HG03135 (cell line): ENCODE measurements around the gene LYPD3.
A peak's percentile ranks its signal among the peaks of the same experiment; 100 is the strongest.
"Not testable (repeated sequence)": the region's sequence is repeated elsewhere in the genome, so short reads cannot be mapped to it uniquely, and the experiment has no call there.

ENCODE experiments used
- ATAC-seq: cut with Tn5 transposase; IDR thresholded peaks from one replicate; pipeline ENCODE4 v1.9.1; 2021; ENCODE audit warnings: mild to moderate bottlenecking, moderate library complexity; ENCODE audit not compliant: unreplicated experiment

The LYPD3 gene

DNA sequence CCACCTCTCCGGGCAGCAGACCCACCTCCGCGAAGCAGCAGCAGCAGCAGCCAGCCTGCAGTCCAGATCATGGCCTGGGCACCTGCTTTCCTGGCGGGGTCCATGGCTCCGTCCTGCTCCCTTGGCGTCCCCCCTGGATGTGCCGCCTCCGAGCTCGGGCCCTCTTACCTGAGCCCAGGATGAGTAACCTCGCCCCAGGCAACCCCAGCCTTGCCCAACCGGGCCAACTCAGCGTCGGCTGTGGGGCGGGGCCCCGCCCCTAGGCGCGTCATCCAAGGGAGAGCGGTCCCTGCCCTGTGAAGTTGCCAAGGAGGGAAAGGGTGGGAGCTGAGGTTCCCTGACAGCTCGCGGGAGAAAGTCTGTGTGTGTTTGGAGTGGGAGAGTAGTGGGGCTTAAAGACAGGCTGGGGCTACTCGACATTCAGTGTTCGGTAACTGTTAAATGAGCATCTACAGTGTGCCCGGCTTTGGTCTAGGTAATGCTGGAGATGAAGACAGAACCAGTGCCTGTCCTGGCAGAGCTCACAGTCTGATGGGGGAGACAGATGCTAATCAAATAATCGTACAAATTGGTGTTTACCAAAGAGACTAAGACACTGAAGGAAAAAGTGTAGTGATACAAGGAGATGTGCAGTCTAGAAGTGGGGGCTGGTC lies at the start of gene LYPD3:
TSS of gene LYPD3 (minus strand) at position 141 of the 653 bp plus-strand sequence. CDS start at position 104, 37 bp downstream.
- ATAC-seq, result no peak

DNA sequence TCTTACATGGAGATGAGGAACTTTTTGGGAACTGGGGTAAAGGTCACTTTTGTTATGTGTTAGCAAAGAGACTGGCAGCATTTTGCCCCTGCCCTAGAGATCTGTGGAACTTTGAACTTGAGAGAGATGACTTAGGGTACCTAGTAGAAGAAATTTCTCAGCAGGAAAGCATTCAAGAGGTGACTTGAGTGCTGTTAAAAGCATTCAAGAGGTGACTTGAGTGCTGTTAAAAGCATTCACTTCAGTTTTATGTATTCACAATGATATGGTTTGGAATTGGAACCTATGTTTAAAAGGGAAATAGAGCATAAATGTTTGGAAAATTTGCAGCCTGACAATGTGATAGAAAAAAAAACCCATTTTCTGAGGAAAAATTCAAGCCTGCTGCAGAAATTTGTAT lies 47.0 kb upstream of the LYPD3 start:
- ATAC-seq, result not testable (repeated sequence)

DNA sequence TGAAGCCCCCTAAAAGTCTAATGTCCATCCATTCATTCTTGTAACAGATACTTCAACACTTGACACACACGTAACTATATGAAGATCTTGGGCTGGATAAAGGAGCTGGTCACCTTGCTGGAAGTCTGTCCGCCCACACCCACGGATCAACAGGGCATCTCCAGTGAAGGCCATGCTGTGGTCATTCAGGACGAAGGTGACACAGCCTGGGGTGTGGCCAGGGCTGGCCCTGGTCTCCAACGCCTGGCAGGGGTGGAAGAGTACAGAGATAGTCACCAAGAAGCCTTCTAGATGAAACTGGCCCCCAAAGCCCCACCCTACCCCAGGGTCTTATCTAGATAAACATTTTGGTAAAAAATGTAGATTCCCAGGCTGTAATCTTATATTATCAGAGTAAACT lies 45.9 kb upstream of the LYPD3 start:
- ATAC-seq, result no peak

DNA sequence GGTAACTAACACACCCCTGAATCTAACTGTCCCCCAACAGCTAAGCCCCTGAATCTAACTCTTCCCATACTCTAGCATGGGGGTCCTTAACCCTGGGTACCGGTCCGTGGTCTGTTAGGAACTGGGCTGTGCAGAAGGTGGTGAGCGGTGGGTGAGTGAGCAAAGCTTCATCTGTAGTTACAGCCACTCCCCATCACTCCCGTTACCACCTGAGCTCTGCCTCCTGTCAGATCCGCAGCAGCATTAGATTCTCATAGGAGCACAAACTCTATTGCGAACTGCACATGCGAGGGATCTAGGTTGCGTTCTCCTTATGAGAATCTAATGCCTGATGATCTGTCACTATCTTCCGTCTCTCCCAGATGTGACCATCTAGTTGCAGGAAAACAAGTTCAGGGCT lies 45.3 kb upstream of the LYPD3 start:
- no peak for ATAC-seq

DNA sequence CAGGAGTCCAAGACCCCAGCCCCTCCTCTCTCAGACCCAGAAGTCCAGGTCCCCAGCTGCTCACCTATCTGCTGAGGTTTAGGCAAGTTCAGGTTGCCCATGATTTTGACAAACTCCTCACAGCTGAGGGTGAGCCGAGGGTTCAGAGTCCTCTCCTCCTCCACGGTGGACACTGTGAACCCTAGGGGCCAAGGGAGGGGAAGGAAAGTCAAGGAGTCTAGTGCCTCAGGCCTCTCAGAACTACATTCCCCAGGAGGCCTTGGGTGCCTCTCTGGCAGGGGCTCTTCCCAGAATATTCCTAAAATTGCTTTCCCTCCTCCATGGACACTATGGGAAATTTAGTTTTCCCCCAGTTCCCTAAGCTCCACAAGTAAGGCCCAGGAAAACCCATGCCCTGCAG lies 42.5 kb upstream of the LYPD3 start:
- no peak for ATAC-seq

DNA sequence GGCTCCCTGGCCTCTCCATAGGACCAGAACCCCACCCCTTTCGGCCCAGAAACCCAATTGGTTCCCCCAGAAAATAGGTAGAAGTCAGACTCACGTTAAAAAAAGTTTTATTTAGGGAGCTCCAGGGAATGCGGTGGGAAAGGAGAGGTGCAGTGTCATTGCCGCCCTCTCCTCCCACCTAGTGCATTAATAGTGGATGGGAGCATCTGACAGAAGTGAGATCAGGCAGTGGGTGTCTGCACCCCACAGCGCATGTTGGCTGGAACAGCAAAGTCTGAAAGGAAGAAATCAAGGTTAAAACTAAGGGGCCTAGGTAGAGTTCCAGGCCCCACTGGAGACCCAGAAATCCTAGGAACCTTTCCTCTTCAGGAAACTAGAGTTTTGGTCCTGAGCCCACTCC lies 41.2 kb upstream of the LYPD3 start:
- ATAC-seq, result no peak

DNA sequence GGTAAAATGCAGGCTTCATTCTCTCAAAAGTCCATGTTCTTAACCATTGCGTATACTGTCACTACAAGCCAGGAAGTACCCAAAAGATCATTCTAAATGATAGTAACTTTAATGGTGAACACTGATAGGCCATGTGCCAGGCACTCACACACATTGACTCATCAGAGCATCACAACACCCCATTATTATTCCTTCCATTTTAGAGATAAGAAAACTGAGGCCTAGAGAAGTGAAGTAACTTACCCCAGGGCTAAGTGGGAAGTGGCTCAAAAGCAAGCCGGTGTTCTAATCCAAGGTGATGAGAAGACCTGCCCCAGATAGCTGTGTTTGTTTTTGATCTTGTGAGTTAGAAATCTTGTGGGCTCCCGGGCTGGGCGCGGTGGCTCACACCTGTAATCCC lies 40.5 kb upstream of the LYPD3 start:
- no peak for ATAC-seq

DNA sequence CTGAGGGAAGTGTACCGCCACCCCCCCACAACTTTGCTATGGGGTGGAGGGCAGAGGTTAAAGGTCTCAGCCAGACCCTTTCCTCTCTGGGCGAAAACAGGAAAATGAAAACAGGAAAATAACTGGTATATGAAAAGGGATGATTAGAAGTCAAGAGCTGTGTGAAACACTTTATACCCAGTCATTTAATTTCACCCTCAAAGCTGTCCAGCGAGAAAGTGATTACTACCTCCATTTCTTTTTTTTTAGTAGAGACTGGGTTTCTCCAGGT lies 39.7 kb upstream of the LYPD3 start:
- ATAC-seq, result no peak

DNA sequence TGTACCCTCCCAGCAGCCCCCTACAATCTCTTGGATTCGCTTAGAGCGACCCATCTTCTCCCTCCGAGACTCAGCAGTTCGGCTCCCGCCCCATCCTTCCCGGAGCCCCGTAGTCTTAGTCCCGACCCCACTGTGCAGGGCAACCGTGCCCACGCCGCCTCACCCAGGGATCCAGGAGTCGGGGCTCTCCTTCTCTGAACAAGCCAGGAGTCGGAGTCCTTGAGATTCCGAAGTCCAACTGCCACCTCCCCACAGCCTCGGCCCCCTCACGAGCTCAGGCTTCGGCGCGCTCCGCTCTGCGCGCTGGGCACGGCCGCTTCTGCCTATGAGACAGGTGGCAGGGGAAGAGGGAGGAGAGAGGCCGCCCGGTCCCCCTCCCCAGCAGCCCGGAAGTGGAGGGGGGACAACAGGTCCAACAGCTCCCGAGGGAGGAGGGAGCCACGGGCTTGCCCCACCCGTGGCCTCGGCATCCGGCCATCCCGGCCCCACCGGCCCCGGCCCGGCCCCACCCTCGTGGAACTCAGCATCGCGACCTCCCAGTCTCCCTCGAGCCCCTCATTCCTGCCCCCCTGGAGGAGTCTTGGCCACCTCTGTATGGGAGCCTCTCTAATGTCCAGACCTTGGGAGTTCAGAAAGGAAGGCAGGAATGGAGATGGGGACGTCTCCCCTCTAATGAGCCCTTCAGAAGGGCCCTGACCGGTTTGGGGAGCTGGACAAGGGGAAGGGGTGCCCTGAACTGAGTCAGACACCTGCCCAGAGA lies 39.2 kb upstream of the LYPD3 start, which contains the start of gene PHLDB3:
TSS of gene PHLDB3 (minus strand) at position 321 of the 760 bp plus-strand sequence. CDS start 628 bp downstream, outside the sequence.
- peak; percentile 12 for ATAC-seq

DNA sequence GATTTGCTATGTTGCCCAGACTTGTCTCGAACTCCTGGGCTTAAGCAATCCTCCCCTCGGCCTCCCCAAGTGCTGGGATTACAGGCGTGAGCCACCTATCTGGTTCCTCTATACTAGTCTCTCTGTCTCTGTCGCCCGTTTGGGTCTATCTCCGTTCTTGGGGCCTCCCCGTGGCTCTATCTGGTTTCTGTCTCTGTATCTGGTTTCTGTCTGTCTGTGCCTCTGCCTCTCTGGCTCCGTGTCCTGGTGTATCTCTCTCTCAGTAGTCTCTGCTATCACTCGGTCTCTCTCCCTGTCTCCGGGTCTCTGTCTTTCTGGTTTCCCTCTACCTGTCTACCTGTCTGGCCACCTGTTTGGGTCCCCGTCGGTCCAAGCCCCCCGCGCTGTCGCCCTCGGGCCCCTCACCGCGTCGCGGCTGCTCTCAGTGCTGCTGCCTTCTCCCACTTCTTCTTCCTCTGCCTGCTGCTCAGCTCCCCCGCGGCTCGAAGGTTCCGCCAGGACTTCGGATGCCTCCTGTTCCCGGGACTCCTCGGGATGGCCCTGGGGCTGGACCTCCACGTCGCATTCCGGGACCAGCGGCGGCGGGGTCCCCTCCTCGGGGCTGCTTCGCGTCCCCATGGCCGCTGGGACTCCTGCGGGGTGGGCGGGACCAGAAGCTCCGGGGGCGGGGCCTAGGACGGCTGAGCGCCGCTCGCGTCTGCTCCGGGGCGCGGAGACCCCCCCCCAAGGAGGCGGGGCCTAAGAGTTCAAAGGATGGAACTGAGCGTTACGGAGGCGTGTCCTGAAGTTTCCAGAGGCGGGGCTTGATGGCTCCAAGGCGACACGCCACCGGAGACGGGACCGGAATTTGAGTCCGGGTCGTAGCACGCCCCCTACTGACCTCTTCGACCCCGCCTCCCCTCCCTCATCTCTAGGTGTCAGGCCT lies 38.4 kb upstream of the LYPD3 start:
- peak; percentile 87 for ATAC-seq

DNA sequence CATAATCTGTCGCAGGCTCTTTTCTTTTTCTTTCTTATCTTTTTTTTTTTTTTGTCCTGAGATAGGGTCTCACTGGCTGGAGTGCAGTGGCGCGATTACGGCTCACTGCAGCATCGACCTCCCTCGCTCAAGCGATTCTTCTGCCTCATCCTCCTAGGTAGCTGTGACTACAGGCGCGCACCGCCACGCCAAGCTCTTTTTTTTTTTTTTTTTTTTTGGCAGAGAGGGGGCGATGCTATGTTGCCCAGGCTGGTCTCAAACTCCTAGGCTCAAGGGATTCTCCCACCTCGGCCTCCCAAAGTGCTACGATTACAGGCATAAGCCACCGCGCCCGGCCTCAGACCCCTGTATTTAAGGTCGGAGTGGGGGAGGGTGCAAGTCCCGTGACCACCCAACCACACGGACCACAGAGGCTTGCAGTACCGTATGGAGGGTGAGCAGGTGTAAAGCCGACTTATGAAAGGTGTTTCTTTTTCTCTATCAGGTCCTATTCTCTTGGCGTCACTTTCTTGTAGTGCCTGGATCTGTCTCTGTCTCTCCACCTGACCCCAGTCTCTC lies 37.1 kb upstream of the LYPD3 start:
- ATAC-seq, result no peak

DNA sequence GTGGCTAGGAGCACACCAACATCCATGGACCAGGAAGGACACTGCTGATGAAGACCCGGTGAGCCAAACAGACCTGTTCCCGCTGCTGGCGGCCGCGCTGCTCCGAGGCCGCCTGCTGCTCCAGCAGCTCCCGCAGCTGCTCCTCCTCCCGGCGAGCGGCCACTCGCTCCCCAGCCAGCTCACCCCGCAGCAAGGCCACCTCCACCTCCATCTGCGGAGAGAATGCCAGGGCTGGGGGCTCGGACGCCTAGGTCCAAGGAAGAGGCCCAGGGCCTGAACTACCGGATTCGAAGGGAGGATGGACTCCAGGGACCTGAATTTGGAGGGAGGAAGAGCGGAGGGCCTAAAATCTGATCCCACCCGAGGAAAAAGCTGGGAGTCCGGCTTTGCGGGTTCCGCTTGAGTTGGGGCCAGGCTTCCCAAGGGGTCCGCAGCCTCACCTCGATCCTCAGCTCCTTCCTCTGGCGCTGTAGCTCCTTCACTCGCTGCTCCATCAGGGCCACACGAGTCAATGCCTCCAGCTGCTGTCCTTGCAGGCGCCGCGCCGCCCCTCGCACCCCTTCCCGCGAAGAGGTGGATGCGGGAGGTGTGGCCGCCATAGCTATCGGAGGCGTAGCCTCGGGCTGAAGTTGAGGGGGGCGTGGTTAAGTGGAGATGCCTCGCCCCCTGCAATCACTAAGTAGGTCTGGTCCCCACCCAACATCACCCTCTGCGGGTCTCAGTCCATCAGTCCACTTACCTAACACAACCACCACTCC lies 36.4 kb upstream of the LYPD3 start:
- ATAC-seq, result no peak

DNA sequence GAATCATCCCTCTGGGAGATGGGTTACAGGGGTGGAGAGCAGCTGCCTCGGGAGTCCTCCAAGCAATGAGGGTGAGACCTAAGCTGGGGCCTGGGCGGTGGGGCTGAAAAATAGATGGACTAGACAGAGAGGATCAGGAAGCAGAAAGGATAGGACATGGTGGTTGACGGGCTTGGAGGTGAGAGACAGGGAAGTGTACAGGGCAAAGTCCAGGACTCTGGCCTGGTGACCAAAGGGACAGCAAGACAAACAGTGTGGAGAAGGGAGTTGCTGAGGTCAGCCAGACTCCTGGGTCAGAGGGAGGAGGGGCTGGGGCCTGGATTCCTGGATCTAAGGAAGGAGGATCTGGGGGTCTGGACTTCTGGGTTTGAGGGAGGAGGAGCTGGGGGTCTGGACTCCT lies 33.6 kb upstream of the LYPD3 start:
- ATAC-seq, result no peak

DNA sequence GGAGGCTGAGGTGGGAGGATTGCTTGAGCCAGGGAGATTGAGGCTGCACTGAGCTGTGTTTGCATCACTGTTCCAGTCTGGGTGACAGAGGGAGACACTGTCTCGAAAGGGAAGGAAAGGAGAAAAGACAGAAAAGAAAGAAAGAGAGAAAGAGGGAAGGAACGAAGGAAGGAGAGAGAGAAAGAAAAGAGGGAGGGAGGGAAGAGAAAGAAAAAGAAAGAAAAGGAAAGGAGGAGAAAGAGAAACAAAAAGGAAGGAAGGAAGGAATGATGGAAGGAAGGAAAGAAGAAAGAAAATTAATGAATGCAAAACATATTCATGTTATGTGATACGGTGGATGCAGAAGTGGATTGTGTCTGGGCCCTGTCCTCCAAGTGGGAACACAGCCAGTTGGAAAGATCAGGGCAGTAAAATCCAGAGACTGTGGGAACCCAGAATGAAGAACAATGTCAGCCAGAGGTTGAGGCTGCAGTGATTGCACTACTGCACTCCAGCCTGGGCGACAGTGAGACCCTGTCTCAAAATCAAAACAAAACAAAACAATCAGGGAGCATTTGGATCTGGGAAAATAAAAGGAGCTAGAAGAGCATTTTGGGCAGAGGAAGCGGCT lies 32.9 kb upstream of the LYPD3 start:
- ATAC-seq, result no peak

DNA sequence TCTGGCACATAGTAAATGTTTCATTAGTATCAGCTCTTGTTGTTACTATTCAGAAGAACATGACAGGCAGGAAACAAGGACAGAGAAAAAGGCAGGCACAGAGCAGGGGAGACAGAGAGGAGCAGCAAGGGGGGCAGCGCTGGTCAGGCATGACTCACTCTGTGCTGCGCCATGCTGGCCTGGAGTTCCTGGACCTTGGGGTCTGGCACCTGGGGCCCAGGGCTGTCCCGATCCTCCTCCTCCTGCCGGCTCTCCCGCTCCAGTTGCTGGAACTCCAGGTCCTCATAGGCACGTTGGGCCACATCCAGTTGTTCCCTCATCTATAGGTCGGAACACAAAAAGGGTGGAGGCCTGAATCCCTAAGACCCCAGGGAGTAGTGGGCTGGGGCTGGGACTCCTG lies 31.6 kb upstream of the LYPD3 start:
- no peak for ATAC-seq

DNA sequence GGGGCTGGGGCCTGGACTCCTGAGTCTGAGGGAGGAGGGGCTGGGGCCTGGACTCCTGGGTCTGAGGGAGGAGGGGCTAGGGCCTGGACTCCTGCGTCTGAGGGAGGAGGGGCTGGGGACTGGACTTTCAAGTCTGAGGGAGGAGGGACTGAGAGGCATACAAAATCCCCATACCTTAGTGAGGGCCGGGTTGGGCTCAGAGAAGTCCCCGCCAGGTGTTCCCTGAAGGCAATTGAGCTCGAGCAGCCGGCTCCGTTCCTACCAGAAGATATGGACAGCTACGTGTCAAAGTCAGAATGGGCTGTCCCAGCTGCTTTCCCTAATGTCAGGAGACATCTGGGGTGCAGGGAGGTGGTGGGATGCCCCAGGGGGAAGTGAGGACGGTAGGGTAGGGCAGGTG lies 29.7 kb upstream of the LYPD3 start:
- no peak for ATAC-seq

DNA sequence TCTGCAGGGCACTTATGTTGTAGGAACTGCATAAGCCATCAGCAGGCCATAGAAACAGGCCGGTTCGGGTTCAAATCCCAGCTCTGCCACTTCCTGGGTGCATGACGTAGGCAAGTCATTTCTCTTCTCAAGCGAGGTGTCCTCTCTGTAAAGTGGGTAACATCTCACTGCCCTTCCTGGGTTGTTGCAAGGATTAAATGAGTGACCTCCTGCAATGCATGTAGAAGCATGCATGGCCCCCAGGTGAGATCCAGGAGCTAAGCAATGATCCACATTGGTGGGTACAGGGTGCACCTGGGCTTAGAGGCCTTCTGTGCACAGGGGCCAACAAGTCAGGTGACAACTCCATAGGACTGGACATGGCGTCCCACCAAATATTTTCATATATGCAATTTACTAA lies 25.4 kb upstream of the LYPD3 start:
- ATAC-seq, result no peak

DNA sequence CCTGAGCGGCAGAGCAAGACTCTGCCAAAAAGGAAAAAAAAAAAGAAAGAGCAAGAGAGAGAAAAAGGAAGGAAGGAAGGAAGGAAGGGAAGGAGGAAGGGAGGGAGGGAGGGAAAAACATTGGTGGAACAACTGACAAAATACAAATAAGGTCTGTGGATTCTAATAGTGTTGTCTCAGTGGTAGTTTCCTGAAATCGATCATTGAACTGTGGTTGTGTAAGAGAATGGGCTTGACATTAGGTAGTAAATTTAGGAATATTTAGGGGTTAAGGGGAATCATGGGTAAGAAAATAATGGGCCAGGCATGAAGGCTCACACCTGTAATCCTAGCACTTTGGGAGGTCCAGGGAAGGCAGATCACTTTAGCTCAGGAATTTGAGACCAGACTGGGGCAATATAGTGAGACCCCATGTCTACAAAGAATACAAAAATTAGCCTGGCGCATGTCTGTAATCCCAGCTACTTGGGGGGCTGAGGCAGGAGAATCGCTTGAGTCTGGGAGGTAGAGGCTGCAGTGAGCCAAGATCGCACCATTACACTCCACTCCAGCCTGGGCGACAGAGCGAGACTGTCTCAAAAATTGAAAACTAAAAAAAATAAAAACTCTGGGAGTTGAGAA lies 24.7 kb upstream of the LYPD3 start:
- no peak for ATAC-seq

DNA sequence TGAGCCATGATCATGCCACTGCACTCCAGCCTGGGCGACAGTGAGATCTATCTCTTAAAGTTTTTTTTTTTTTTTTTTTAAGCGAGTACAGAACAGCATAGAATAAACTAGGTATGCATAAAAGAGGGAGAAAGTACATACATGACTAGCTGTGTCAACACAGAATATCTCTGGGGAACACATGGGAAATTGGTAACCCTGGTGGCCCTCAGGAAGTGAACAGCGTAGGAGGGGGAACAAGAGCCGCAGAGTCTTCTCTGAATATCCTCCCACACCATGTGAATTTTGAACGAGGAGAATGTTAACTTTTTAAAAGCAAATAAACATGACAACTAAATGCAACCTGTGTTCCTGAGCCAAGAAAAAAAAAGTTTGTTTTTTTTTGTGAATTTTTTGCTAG lies 23.9 kb upstream of the LYPD3 start:
- no peak for ATAC-seq

DNA sequence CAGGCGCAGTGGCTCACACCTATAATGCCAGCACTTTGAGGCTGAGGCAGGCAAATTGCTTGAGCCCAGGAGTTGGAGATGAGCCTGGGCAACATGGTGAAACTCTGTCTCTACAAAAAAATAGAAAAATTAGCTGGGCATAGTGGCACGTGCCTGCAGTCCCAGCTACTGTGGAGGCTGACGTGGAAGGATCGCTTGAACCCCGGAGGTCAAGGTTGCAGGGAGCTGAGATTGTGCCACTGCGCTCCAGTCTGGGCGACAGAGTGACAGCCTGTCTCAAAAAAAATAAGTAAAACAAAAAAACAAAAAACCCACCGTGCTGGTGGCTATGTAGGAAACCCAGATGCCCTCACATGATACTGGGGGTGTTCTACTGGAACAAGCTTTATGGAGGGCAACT lies 22.8 kb upstream of the LYPD3 start:
- no peak for ATAC-seq
